LoVo (cell line): ENCODE data around the gene LRRC46.

ENCODE experiments used
- DNase-seq: peaks from one replicate; pipeline ENCODE4 v3.0.0-alpha.2; 2016; ENCODE audit warnings: low spot score

LRRC46 gene

GRCh38 chr17:47834756-47835155 lies 3.3 kb downstream of the LRRC46 start:
- no peak for DNase-seq

GRCh38 chr17:47836601-47837000 lies 5.1 kb downstream of the LRRC46 start:
- no peak for DNase-seq

DNA sequence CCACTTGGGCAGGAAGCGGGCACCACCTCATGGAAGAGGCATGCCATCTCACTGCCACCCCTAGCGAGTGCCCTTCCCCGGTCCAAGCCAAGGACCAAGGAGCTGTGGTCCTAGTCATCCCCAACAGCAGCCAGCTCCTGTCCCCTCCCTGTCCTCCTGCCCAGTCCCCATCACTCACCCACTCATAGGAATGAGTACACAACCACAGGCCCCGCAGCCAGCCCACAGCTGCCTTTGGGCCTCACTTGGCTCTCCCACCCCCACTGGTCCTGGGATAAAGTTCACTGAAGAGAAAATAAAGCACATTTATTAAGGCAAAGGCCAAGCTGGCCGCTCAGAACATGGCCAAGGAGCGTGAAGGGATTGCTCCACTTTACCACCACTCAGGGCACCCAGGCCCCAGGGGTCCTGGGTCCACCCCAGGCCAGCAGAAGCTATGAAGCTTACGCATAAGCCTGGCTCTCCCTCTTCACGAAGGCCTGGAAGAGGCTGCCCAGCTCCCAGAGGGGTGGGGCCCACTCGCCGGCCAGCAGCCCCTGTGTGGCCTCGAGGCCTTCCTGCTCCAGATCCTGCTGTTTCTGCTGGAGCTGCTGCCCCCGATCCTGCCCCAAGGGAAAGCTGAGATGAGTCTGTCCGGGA lies 6.0 kb downstream of the LRRC46 start:
- no peak for DNase-seq

DNA sequence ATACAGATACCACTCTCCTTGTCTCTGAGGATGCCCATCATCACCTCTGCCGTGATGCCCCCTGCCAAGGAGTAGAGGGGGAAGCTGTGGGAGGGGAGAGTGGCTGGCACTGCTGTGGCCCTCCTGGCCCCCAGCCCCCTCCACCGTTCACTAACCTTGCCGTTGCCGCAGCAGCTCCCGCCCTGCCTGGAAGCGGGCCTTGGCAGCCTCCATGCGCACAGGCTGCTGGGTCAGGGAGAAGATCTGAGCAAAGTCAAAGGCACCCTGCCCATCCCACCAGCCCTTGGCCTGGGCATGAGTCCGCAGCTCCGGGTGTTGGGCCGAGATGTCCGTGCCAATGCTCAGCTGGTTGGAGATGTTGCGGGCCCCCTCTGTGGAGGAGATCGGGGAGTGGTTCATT lies 7.2 kb downstream of the LRRC46 start:
- DNase-seq = no peak

- no peak for DNase-seq
Measured at GRCh38 chr17:47839071-47839470, 7.6 kb downstream of the LRRC46 start.

DNA sequence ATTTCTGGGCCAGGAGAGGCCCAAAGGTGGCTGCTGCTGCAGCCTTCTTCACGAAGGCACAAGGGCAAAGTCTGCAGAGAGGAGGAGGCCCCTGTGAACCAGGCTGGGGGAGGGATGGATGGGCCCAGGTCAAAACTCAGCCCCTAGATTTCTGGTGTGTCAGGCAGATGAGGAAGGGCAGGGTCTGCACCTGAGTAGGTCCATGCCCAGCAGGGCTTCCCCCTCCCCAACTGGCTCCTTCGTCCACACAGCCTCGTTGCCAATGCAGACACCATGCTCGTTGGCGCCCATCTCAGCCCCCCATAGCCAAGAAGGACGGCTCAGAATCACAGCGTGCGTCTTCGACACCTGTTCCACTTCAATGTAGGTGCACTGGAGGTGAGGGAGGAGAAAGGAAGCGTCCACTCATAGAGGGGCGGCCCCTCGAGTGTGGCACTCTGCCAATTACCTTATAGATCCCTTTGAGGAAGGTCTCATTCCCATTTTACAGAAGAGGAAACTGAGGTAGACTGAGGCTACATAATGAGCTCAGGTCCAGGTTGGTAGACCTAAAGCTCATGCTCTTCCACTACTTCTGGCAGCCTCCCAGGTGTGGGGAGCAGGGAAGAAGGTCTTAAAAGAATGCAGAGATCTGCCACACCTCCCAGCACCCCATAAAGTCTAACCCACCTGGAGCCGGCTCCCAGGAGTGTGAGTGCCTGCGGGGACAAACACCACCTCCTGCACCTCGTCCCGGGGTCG lies 8.7 kb downstream of the LRRC46 start:
- no peak for DNase-seq

GRCh38 chr17:47840742-47841487 lies 9.4 kb downstream of the LRRC46 start, which contains the start of gene SCRN2:
Gene SCRN2, minus strand, starts transcription at chr17:47841273. Its CDS starts 430 bp downstream, at chr17:47840843.
- peak; percentile 90 for DNase-seq

GRCh38 chr17:47841488-47842291 lies 10.2 kb downstream of the LRRC46 start:
- peak; percentile 14 for DNase-seq

DNA sequence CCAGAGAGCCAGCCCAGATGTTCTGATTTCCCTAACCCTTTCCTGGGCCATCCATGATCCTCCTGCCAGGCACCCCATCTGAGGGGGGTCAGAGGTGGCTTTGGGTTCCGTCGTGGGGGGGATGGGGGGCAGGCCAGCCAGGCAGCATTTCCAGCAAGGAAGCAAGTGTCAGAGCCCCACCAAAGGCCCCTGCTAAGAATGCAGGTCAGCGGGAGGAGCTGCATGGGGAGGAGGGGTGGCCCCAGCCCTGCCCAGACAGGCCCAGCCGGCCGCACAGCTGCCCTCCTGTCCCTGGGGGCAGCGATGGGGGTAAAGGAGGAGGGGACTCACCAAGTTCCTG lies 11.9 kb downstream of the LRRC46 start:
- no peak for DNase-seq

GRCh38 chr17:47844227-47844626 lies 12.8 kb downstream of the LRRC46 start:
- no peak for DNase-seq

GRCh38 chr17:47844814-47845715 lies 13.6 kb downstream of the LRRC46 start:
- no peak for DNase-seq

GRCh38 chr17:47845716-47846075 lies 14.2 kb downstream of the LRRC46 start:
- no peak for DNase-seq

- no peak for DNase-seq
Measured at GRCh38 chr17:47846716-47847340, 15.4 kb downstream of the LRRC46 start.

- no peak for DNase-seq
Measured at GRCh38 chr17:47847341-47848197, 16.1 kb downstream of the LRRC46 start.

DNA sequence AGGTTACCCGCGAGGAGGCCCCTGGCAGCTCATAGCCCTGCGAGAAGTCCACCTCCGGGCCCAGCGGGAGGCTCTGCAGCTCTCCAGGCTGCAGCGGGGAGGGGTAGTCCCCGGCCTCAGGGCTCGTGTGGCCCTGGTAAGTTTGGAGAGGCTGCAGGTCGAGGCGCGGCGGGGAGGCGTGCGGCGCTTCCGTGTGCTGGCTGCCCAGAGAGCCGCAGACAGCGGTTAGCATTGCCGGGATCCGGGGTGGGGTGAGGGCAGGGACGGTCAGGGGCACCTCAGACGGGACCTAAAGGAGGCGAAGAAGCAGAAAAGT lies 16.7 kb downstream of the LRRC46 start:
- DNase-seq = no peak

DNA sequence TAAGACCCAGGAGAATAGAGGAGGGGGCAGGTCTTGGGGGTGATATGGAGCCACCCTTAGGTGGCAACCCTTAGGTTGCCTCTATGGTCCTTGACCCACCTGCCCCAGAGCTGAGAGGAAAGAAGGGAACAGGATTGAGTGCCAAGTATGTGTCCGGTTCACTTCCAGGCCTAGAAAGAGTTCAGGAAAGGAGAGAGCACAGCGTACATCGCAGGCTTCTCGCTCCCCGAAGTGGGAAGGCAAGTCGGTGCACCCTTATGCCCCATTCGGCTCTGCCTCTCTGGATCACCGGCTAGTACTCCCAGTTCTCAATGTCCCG lies 18.9 kb downstream of the LRRC46 start:
- no peak for DNase-seq

DNA sequence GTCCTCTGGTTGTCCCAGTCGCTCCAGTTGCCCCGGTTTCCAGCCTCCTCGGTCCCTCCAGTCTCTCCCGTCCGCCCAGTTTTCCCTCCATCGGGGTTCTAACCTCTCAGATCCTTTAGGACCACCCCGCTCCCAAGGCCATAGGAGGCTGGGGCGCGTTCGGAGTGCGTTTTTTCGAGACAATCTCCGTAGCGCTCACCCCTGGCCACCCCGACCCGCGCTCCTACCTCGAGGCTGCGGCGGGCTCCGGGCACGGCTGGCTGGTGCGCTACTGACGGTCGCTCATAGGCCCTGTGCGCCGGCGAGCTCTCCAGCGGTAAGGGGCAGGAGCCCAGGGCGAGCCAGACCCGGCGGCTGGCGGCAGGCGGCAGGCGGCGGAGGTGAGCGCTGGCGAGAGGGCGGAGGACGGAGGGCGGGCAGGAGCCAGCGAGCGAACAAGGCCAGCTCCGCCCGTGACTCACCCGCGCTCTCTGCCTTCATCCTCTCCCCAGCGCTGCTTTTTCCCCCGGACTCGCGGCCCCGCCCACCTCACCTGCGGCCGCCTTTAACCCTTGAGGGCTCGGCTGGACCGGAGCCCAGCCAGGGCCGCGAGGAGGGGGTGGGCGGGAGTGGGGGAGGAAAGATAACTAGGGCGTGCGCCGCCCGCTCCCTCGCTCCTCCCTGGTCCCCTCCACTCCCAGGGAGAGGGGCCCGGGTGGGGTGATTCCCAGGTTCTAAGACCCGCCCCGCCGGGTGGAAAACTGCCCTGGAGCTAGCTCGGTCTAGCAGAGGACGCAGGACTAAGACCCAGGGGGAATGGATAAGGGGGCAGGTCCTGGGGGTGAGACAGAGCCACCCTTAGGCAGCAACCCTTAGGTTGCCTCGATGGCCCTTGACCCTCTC lies 19.5 kb downstream of the LRRC46 start, which contains the start of gene SP6:
SP6 (minus strand) TSS at position 472 of the 882 bp plus-strand sequence. CDS start 2,734 bp downstream, outside the sequence.
- DNase-seq = peak; percentile 90

- DNase-seq = no peak
Measured at GRCh38 chr17:47851764-47852112, 20.3 kb downstream of the LRRC46 start.
